Gastrocnemius medialis (tissue), 4 donors: ENCODE results near the gene HACL1.

Experiments used
- CTCF ChIP-seq, 5 experiments: fragments of 450-650 bp in 3 of 5; fragments of 200-600 bp in 2 of 5; sonication (generic) in 2 of 5; IDR thresholded peaks in 4 of 5; conservative IDR thresholded peaks in 1 of 5; 1 replicate in 4 of 5; 2 replicates in 1 of 5; pipeline ENCODE4 v1.5.1; 2016 to 2019; ENCODE audit warnings: antibody characterized with exemption in 5 of 5, mild to moderate bottlenecking in 3 of 5, moderate library complexity in 3 of 5
- POLR2A ChIP-seq, 2 donors: fragments of 450-650 bp; IDR thresholded peaks; one replicate each; pipeline ENCODE4 v1.6.1; 2017; ENCODE audit warnings: antibody characterized with exemption in 2 of 2, mild to moderate bottlenecking in 2 of 2, moderate library complexity in 2 of 2

GRCh38 chr3:15575446-15575845 is 25.9 kb downstream of the HACL1 start:
- TF ChIP-seq CTCF (IDR thresholded peaks at IDR 0.05 in 4 of 5, conservative IDR thresholded peaks at IDR 0.05 in 1 of 5): no peak
- TF ChIP-seq POLR2A (IDR thresholded peaks at IDR 0.05): no peak
